Activated CD8-positive, alpha-beta T cell treated with anti-CD3 and anti-CD28 coated beads, Interleukin-2, amount 10 ng/mL, durations not matched to agents 7 days and 5 days (primary cell): ENCODE results near the gene DNASE1L1. TPM values are rescaled to one million over a fixed set of nuclear protein-coding genes. Genes with fewer than 3 reads are reported as not detected.
A peak's percentile ranks its signal among the peaks of the same experiment; 100 is the strongest.

Experiments used
- ATAC-seq: fragments of 150-1000 bp; cut with Tn5 transposase; one replicate; pipeline ENCODE4 v1.10.0; 2021; ENCODE audit warnings: moderate library complexity
- CTCF ChIA-PET: fragments of 350-600 bp; sonication (Branson Sonifier 250); formaldehyde crosslinking; loops from one replicate; lab custom pipeline; 2021; ENCODE audit warnings: antibody characterized with exemption; lab: Charles Lee
- POLR2A ChIA-PET: fragments of 350-600 bp; sonication (Branson Sonifier 250); formaldehyde crosslinking; loops from one replicate; lab custom pipeline; 2021; ENCODE audit warnings: antibody characterized with exemption; lab: Charles Lee
- DNase-seq: peaks from one replicate; pipeline ENCODE4 v3.0.0-alpha.2; 2020
- H3K27ac Mint-ChIP-seq: one replicate; pipeline ENCODE4 v1.8.0; 2021; ENCODE audit warnings: mild to moderate bottlenecking, mixed read lengths
- H3K27me3 Mint-ChIP-seq: one replicate; pipeline ENCODE4 v1.8.0; 2021; ENCODE audit warnings: low read depth, mixed read lengths
- H3K36me3 Mint-ChIP-seq: one replicate; pipeline ENCODE4 v1.8.0; 2021; ENCODE audit warnings: low read depth, mixed read lengths
- H3K4me1 Mint-ChIP-seq: one replicate; pipeline ENCODE4 v1.8.0; 2021; ENCODE audit warnings: low read depth, mixed read lengths
- H3K4me3 Mint-ChIP-seq: one replicate; pipeline ENCODE4 v1.8.0; 2021; ENCODE audit warnings: mild to moderate bottlenecking, mixed read lengths
- H3K9me3 Mint-ChIP-seq: one replicate; pipeline ENCODE4 v1.8.0; 2022; ENCODE audit warnings: mixed read lengths; ENCODE audit not compliant: insufficient read depth
- total RNA-seq, 2 experiments: library from RNA; stranded (reverse); gene quantifications; one replicate each; pipeline ENCODE4 v1.2.3, GENCODE V29; 2021

Gene DNASE1L1
- total RNA-seq, result 10 to 100 TPM; 22.5 to 26.5 TPM

- H3K4me3 Mint-ChIP-seq, result peak within 1 kb of the TSS; percentile 36
- ChIA-PET CTCF (no interaction called here), POLR2A (interaction anchor here (5.3 kb wide), 1 partner anchor 11 kb away, joined by 55 read pairs; the partner anchor contains the start of gene RPL10)
- peaks cover 16% of the 10 kb centered on the region for H3K36me3 Mint-ChIP-seq
- no peaks in the 10 kb centered on the region for H3K9me3 Mint-ChIP-seq
- H3K27ac Mint-ChIP-seq, result peak within 1 kb of the TSS; percentile 52
- no peak for ATAC-seq
- H3K27me3 Mint-ChIP-seq, result no peaks in the 10 kb centered on the region
- DNase-seq, result no peak
- peaks cover 13% of the 10 kb centered on the region for H3K4me1 Mint-ChIP-seq
These were observed at the start of gene DNASE1L1 for GRCh38 chrX:154409222-154409871. TSS of gene DNASE1L1 (minus strand) at chrX:154409254. CDS start at chrX:154405568, 3,686 bp downstream.

- peak; percentile 73 for ATAC-seq
- no peaks in the 10 kb centered on the region for H3K27me3 Mint-ChIP-seq
- H3K36me3 Mint-ChIP-seq, result peaks cover 9% of the 10 kb centered on the region
- H3K4me3 Mint-ChIP-seq, result peak within 1 kb of the TSS; percentile 91
- DNase-seq, result peak; percentile 62
- peak within 1 kb of the TSS; percentile 96 for H3K27ac Mint-ChIP-seq
- CTCF ChIA-PET, result interaction anchor here (0.8 kb wide), 1 partner anchor 69 kb away, joined by 3 read pairs; no protein-coding TSS in a partner anchor
- no peaks in the 10 kb centered on the region for H3K9me3 Mint-ChIP-seq
- POLR2A ChIA-PET, result interaction anchor here (0.8 to 1.4 kb wide), 6 partner anchors 19 to 570 kb away, joined by 3 to 7 read pairs (median 3); partner anchors contain the start of genes SLC10A3 and TAFAZZIN
- H3K4me1 Mint-ChIP-seq, result peaks cover 18% of the 10 kb centered on the region
These were observed 49.3 kb upstream of the DNASE1L1 start, which contains the start of gene PLXNA3 for GRCh38 chrX:154458116-154458953. TSS of gene PLXNA3 (plus strand) at chrX:154458281. CDS start at chrX:154460184, 1,903 bp downstream.

GRCh38 chrX:154457491-154458115 lies 48.5 kb upstream of the DNASE1L1 start:
- ChIA-PET CTCF (no interaction called here), POLR2A (interaction anchor here (0.8 to 0.9 kb wide), 3 partner anchors 33 to 571 kb away, joined by 3 read pairs; partner anchors contain the start of gene SLC10A3)
- H3K4me1 Mint-ChIP-seq, result peaks cover 18% of the 10 kb centered on the region
- no peaks in the 10 kb centered on the region for H3K27me3 Mint-ChIP-seq
- H3K36me3 Mint-ChIP-seq, result peaks cover 9% of the 10 kb centered on the region
- H3K4me3 Mint-ChIP-seq, result peak overlapping the region; percentile 91
- no peaks in the 10 kb centered on the region for H3K9me3 Mint-ChIP-seq
- peak; percentile 63 for DNase-seq
- peak; percentile 68 for ATAC-seq
- peak overlapping the region; percentile 96 for H3K27ac Mint-ChIP-seq

GRCh38 chrX:154452823-154453222 lies 43.8 kb upstream of the DNASE1L1 start:
- no peak overlapping the region for H3K27ac Mint-ChIP-seq

GRCh38 chrX:154450312-154450711 lies 41.3 kb upstream of the DNASE1L1 start:
- no peak overlapping the region for H3K4me3 Mint-ChIP-seq
- no peak overlapping the region for H3K27ac Mint-ChIP-seq
- peaks cover 12% of the 10 kb centered on the region for H3K36me3 Mint-ChIP-seq
- POLR2A ChIA-PET, result no interaction called here
- peaks cover 7% of the 10 kb centered on the region for H3K4me1 Mint-ChIP-seq
- no peaks in the 10 kb centered on the region for H3K9me3 Mint-ChIP-seq
- H3K27me3 Mint-ChIP-seq, result no peaks in the 10 kb centered on the region
- ATAC-seq, result no peak
- CTCF ChIA-PET, result no interaction called here
- no peak for DNase-seq

More at GRCh38 chrX:154452823-154453222, 43.8 kb upstream of the DNASE1L1 start:
- Mint-ChIP-seq H3K36me3 (peaks cover 4% of the 10 kb centered on the region), H3K4me1 (peaks cover 5% of the 10 kb centered on the region), H3K4me3 (no peak overlapping the region), H3K27me3 (no peaks in the 10 kb centered on the region), H3K9me3 (no peaks in the 10 kb centered on the region)
- ATAC-seq (no peak), DNase-seq (no peak)
- ChIA-PET POLR2A (no interaction called here), CTCF (no interaction called here)

- peaks cover 12% of the 10 kb centered on the region for H3K36me3 Mint-ChIP-seq
- H3K27ac Mint-ChIP-seq, result no peak overlapping the region
- ChIA-PET POLR2A (no interaction called here), CTCF (interaction anchor here (0.6 kb wide), 1 partner anchor 31 kb away, joined by 3 read pairs; no protein-coding TSS in a partner anchor)
- peaks cover 7% of the 10 kb centered on the region for H3K4me1 Mint-ChIP-seq
- no peaks in the 10 kb centered on the region for H3K27me3 Mint-ChIP-seq
- H3K9me3 Mint-ChIP-seq, result no peaks in the 10 kb centered on the region
- ATAC-seq (no peak), DNase-seq (no peak)
- no peak overlapping the region for H3K4me3 Mint-ChIP-seq
These were observed 40.6 kb upstream of the DNASE1L1 start for GRCh38 chrX:154449618-154450017.

- DNase-seq (no peak), ATAC-seq (no peak)
- no peak overlapping the region for H3K27ac Mint-ChIP-seq
- peaks cover 8% of the 10 kb centered on the region for H3K4me1 Mint-ChIP-seq
- H3K36me3 Mint-ChIP-seq, result peaks cover 12% of the 10 kb centered on the region
- H3K4me3 Mint-ChIP-seq, result no peak overlapping the region
- H3K9me3 Mint-ChIP-seq, result no peaks in the 10 kb centered on the region
- ChIA-PET CTCF (no interaction called here), POLR2A (no interaction called here)
- no peaks in the 10 kb centered on the region for H3K27me3 Mint-ChIP-seq
These were observed 39.4 kb upstream of the DNASE1L1 start for GRCh38 chrX:154448484-154448883.

- Mint-ChIP-seq H3K9me3 (no peaks in the 10 kb centered on the region), H3K36me3 (peaks cover 13% of the 10 kb centered on the region), H3K4me1 (peaks cover 17% of the 10 kb centered on the region), H3K27ac (no peak overlapping the region), H3K4me3 (no peak overlapping the region), H3K27me3 (no peaks in the 10 kb centered on the region)
- CTCF ChIA-PET, result no interaction called here
- ATAC-seq (no peak), DNase-seq (no peak)
- POLR2A ChIA-PET, result no interaction called here
These were observed 37.4 kb upstream of the DNASE1L1 start for GRCh38 chrX:154446430-154446829.

GRCh38 chrX:154445776-154446175 lies 36.7 kb upstream of the DNASE1L1 start:
- Mint-ChIP-seq H3K27ac (no peak overlapping the region), H3K9me3 (no peaks in the 10 kb centered on the region), H3K4me1 (peaks cover 18% of the 10 kb centered on the region), H3K27me3 (no peaks in the 10 kb centered on the region), H3K36me3 (peaks cover 17% of the 10 kb centered on the region), H3K4me3 (no peak overlapping the region)
- CTCF ChIA-PET, result no interaction called here
- ATAC-seq (no peak), DNase-seq (no peak)
- POLR2A ChIA-PET, result interaction anchor here (1.4 kb wide), 1 partner anchor 18 kb away, joined by 3 read pairs; the partner anchor contains the start of gene ATP6AP1

- Mint-ChIP-seq H3K9me3 (no peaks in the 10 kb centered on the region), H3K4me3 (peak overlapping the region; percentile 53), H3K27me3 (no peaks in the 10 kb centered on the region), H3K27ac (peak overlapping the region; percentile 43), H3K36me3 (peaks cover 22% of the 10 kb centered on the region), H3K4me1 (peaks cover 23% of the 10 kb centered on the region)
- POLR2A ChIA-PET, result interaction anchor here (1.0 to 1.4 kb wide), 2 partner anchors 17 to 45 kb away, joined by 3 to 4 read pairs; partner anchors contain the start of gene ATP6AP1
- CTCF ChIA-PET, result no interaction called here
- ATAC-seq (no peak), DNase-seq (no peak)
These were observed 35.7 kb upstream of the DNASE1L1 start for GRCh38 chrX:154444755-154445246.
